Stimulated activated CD8-positive, alpha-beta memory T cell treated with anti-CD3 and anti-CD28 coated beads, Interleukin-2, amount 100 ng/mL, for 48 hours (primary cell): ENCODE measurements around the gene SVIL.

Source experiments
- DNase-seq, 2 donors: peaks; one replicate each; pipeline ENCODE4 v3.0.0-alpha.2; 2020; ENCODE audit warnings: low read depth in 2 of 2

Gene SVIL

GRCh38 chr10:29634764-29635625 is at the start of gene SVIL:
SVIL (minus strand) TSS chr10:29634971; CDS start chr10:29555058, 79,913 bp downstream.
- DNase-seq = no peak

DNA sequence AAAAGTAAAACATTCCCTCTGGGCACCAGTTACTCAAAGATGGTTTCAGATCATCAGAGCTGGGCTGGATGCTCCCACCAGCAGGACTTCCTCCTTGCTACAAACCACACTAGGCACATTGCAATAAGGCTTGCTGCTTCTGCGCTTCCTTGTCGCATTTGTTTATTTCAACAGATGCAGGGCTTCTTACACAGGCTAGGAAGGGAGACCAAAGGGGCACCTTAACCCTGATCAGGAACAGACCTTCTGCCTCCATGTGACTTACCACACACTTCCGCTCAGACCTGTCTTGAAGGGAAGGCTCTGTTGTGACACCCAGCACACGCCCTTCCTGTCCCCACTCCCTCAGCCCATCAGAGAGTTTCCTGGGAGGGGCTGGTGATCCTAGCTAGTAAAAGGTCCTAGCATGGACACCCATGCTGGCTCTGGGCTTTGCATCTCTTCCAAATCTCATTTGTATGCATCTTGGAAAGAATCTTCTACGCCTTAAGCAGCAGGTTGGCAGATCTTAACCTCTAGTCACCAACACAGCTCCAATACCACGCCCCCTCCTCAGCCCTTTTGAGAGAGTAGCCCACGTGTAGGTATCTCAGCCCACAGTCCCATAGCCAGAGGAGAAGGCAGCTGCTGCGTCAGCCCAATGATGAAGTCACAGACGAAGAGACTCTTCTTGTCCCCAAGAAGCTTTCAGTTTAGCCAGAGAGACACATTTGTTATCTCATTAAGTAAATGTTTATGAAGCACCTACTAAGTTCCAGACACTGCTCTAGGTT is 47.1 kb upstream of the SVIL start:
- peak in 1 of 2 donors; percentile 13 for DNase-seq

GRCh38 chr10:29680091-29680490 is 45.3 kb upstream of the SVIL start:
- no peak for DNase-seq

GRCh38 chr10:29676732-29677131 is 42.0 kb upstream of the SVIL start:
- no peak for DNase-seq

GRCh38 chr10:29675984-29676383 is 41.2 kb upstream of the SVIL start:
- no peak for DNase-seq

DNA sequence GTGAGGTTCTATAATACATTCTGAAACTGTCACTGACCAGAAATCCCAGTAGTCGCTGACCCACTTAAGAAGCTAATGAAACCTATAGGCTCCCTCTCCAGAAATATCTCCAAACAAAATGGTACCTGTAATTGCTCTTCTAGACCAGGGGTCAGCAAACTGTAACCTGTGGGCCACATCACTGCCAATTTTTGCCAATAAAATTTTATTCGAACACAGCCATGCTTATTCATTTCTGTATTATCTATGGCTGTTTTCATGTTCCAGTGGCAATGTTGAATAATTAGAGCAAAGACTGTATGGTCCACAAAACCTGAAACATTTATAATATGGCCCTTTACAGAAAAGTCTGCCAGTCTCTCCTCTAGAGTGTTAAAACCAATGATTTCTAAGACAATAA is 37.2 kb upstream of the SVIL start:
- no peak for DNase-seq

- DNase-seq = no peak
Observed at GRCh38 chr10:29671228-29671780, 36.5 kb upstream of the SVIL start.

- DNase-seq = no peak
Observed at GRCh38 chr10:29670761-29671160, 36.0 kb upstream of the SVIL start.

- no peak for DNase-seq
Observed at GRCh38 chr10:29669149-29669548, 34.4 kb upstream of the SVIL start.

DNA sequence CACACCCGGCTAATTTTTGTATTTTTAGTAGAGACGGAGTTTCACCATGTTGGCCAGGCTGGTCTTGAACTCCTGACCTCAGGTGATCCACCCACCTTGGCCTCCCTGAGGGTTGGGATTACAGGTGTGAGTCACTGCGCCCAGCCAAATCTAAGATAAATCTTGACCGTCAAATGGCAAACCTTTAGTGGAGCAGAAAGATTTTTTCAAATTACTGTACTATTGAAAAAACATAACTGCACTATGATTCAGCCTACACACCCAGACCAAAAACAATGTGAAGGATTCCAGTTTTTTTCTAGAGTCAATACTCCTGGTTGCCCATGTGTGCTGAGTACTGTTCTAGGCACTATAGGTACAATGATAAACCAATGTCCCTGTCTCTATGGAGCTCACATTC is 33.9 kb upstream of the SVIL start:
- DNase-seq = no peak

GRCh38 chr10:29667191-29667590 is 32.4 kb upstream of the SVIL start:
- no peak for DNase-seq

- no peak for DNase-seq
Observed at GRCh38 chr10:29666201-29666600, 31.4 kb upstream of the SVIL start.

DNA sequence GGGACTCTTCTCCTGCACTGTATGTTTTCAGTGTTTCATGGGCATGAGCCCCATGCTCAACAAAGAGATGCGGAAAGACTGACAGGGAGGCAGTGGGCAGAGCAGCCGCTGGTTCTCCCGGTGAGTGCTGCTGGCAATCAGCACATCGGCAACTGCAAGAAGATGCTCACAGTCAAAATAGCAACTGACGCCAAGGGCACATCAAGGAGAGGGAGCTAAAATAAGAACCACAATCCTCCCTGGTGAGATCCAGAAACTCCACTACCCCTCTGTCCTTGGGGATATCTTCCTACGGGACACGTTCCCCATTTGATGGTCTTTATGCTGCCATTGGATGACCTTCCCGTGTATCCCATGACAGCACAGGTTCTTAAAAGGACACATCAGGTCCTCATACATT is 28.9 kb upstream of the SVIL start:
- DNase-seq = no peak

GRCh38 chr10:29658984-29659965 is 24.5 kb upstream of the SVIL start:
- peak; percentile 27 to 36 for DNase-seq

DNA sequence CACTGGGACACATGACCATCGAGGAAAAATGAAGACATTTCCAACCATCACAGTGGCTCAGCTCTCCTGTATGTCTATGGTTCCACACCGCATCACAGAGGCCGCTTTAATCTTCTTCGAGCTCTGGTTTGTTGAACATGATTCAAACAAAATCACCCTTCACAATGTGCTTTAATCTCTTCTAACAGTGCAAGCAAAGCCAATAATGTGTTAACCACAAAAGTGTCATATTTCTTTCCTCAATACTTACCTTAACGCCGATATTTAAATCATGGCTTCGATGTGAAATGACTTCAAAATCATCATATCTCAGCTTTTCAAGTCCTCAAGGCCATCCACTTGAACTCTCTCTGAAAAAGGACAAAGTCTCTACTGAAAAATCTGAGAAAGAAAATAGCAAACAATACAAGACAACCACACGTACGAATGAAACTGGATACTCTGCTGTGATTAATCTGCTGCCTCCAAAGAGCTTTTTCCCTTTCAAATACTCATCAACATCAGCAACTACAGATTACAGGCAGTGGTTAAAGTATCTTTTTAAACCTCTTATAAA is 23.0 kb upstream of the SVIL start:
- no peak for DNase-seq

GRCh38 chr10:29656451-29656992 is 21.8 kb upstream of the SVIL start:
- no peak for DNase-seq

DNA sequence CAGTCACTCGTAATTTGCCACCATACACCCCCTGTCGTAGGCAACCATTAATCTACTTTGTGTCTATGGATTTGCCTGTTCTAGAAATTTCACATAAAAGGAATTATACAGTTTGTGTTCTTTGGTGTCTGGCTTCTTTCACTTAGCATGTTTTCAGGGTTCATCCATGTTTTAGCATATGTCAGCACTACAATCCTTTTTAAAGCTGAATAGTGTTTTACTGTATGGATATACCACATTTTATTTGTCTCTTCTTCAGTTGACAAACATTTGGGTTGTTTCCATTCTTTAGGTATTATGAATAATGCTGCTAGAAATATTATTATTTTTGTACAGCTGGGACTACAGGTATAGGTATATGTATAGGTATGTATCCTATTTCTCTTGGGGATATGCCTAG is 17.4 kb upstream of the SVIL start:
- DNase-seq = no peak

DNA sequence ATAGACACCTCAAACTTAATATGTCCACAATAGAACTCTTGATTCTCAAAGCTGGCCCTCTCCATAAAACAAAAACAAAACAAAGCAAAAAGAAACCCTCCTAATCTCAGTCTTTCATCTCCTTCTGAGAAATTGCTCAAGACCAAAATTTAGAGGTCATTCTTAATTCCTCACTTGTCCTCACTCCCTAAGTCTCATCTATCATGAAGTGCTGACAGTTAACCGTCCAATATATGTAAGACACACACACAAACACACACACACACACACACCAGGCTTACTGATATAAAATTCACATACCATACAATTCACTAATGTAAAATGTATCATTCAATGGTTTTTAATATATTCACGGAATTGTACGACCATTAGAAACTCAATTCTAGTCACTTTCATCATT is 17.0 kb upstream of the SVIL start:
- no peak for DNase-seq

- DNase-seq = no peak
Observed at GRCh38 chr10:29650552-29650944, 15.8 kb upstream of the SVIL start.

- DNase-seq = no peak
Observed at GRCh38 chr10:29649561-29650551, 15.1 kb upstream of the SVIL start.
